Lung microvascular endothelial cell (primary cell): Measurements from ENCODE around the gene CAP2. TPM values are rescaled to one million over a fixed set of nuclear protein-coding genes. Genes with fewer than 3 reads are reported as not detected.

Experiments used
- total RNA-seq: library from RNA; depleted of rRNA; stranded (reverse); fragments of >200 nt; gene quantifications from 2 replicates; pipeline ENCODE4 v1.2.1, GENCODE V29; 2014

Gene CAP2
- total RNA-seq, 1 donor from 2014 or later: 0.40 TPM

Other genes with a start within 250 kb of the CAP2 start
- 0.20 and 0.65 TPM in 2 replicates for gene RBM24, start 112.2 kb upstream of the CAP2 start, total RNA-seq
- 7.0 and 9.1 TPM in 2 replicates for gene FAM8A1, start 206.7 kb downstream of the CAP2 start, total RNA-seq